ENCODE data around the gene NUP210L.

NUP210L gene

DNA sequence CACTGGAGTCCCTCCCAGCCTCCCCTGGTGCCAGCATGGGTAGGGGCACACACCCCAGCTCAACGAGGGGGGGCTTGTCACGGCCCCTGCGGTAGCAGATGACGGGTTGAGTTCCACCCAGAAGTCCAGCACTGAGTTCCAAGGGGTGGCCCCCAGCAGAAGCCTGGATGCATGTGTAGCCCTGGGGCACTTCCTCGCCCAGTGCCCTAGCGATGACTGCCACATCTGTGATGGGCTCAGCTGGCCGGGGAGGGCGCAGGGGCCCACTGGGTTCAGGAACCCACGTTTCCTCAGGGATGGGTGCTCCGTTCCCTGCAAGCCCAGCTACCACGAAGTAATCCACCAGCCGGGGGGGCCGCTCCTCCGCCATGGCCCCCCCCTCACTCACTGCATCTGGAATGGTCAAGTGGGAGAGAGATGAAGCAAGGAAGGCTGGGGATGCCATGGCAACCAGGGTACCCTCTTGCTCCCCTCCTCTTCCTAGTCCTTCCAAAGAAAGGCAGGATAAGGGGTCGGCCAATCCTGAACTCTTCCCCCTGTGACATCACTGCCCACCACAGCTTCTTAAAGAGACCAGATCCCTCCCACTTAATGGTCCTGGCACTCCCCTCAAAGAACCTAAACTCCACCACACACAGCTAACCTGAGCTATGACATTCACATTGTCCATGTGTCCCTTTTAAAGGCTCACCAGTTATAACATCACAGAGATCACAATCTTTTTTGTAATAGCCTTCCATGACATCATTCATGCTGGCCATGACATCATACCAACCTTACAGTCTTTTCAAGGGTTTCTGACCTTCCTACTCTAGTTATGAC is 210.7 kb downstream of the NUP210L start:
- DNase-seq (ENCODE audit: low read depth) = no peak

DNA sequence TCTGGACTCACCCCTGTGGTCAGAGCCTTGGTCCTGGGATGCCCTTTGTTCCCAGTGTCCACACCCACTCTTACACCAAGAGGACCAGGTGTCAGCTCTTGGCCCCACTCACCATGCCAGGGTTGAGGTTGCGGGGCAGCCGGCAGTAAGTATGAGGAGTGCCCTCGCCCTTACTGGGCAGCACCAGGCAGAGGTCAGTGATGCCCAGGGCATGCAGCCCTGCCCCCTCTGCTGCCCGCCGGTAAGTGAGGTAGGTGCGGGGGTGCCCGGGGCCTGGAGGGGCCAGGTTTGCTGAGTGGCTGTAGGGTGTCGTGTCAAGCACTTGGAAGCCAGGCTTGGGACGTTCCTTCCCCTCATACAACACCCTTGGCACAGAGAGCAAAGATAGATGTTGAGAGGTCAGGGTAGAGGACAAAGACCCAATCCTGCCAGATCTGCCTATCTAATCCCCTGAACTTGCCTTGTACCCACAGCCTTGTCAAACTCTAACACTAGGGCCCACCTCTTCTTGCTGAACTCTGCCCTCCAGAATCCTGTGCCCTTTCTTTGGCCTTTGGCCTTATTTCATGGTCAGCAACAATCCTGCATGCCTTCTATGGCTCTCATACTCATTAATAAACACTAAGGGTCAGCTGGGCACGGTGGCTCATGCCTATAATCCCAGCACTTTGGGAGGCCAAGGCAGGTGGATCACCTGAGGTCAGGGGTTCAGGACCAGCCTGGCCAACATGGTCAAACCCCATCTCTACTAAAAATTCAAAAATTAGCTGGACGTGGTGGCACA is 211.9 kb downstream of the NUP210L start:
- DNase-seq (ENCODE audit: low read depth) = no peak

Measured in activated T-helper 9 cell treated with anti-CD3 and anti-CD28 coated beads, Interleukin-2, amount 50 U/mL, for 16 hours (primary cell).